ENCODE data around the gene MOB1A. TPM values are rescaled to one million over a fixed set of nuclear protein-coding genes. Genes with fewer than 3 reads are reported as not detected.

The MOB1A gene
- total and polyA plus RNA-seq, 10 of the 15 experiments (the other 5 are each of a cell fraction or from before 2014, with no cell fraction given) = 41.2 to 232 (median 172) TPM

- in situ Hi-C loops (cut with MboI) = no loop called here
- RAD21 ChIA-PET (ENCODE audit: unreplicated experiment) = interaction anchor here (0.6 to 6.6 kb wide), 15 partner anchors 27 to 325 kb away, joined by 3 to 51 read pairs (median 4); partner anchors contain the start of genes MOB1A, MTHFD2 and STAMBP
- WGBS (ENCODE audit: insufficient coverage, insufficient replicate concordance, low lambda C conversion rate, missing lambda C conversion rate) = 7% methylated on average over 48 of the region's 67 CpGs
- H3K79me2 ChIP-seq (ENCODE audit: control insufficient read depth, insufficient read depth, low read length) = peaks cover 14% of the 10 kb centered on the region
- no peaks in the 10 kb centered on the region for H3K9me3 ChIP-seq (replicated peaks; ENCODE audit: control insufficient read depth, insufficient read depth, low read length)
- BruUV-seq (replicated peaks) = no TSS peak
- peak within 1 kb of the TSS; percentile 97 for H2AFZ ChIP-seq (ENCODE audit: control insufficient read depth, low read depth, low read length)
- H3K4me3 ChIP-seq = peak within 1 kb of the TSS; percentile 89
- POLR2A ChIA-PET = interaction anchor here (0.8 to 2.5 kb wide), 9 partner anchors 21 to 326 kb away, joined by 3 to 10 read pairs (median 3); partner anchors contain the start of gene STAMBP
- peak within 1 kb of the TSS; percentile 60 for H3K27ac ChIP-seq (ENCODE audit: control insufficient read depth, insufficient read depth)
- H3K4me2 ChIP-seq (ENCODE audit: control insufficient read depth, insufficient read depth) = peak within 1 kb of the TSS; percentile 97
- CTCF ChIA-PET = interaction anchor here (0.6 to 11.3 kb wide), 31 partner anchors 16 to 557 kb away, joined by 3 to 191 read pairs (median 4); partner anchors contain the start of genes MOB1A, MTHFD2 and STAMBP
- peaks cover 7% of the 10 kb centered on the region for H3K4me1 ChIP-seq (ENCODE audit: control insufficient read depth, insufficient read depth, low read length)
- SMC1A ChIA-PET (ENCODE audit: uncharacterized antibody, unreplicated experiment) = interaction anchor here (0.6 to 5.8 kb wide), 24 partner anchors 8 to 455 kb away, joined by 3 to 50 read pairs (median 4); partner anchors contain the start of genes MOB1A and STAMBP
- FAIRE-seq (no peak), DNase-seq (ENCODE audit: low read depth, low spot score) (peak; percentile 32), ATAC-seq (peak; percentile 97)
- peak within 1 kb of the TSS; percentile 80 for H3K9ac ChIP-seq (ENCODE audit: control insufficient read depth, insufficient read depth, low read length)
- intact Hi-C loops (cut with micrococcal nuclease; ENCODE audit: unreplicated experiment) = loop anchor here (1.0 to 10.0 kb wide), 5 partner anchors 187 to 463 kb away; no protein-coding TSS in a partner anchor
- no peaks in the 10 kb centered on the region for H4K20me1 ChIP-seq (ENCODE audit: control insufficient read depth, insufficient read depth)
- H3K36me3 ChIP-seq (ENCODE audit: control insufficient read depth in 2 of 2, insufficient read depth in 2 of 2, low read length in 1 of 2) = peaks cover 1 to 10% of the 10 kb centered on the region in 2 experiments; a peak in 2 of 4 replicates
- no peaks in the 10 kb centered on the region for H3K27me3 ChIP-seq (replicated peaks in 1 of 2; ENCODE audit: control insufficient read depth in 2 of 2, insufficient read depth in 2 of 2, low read length in 1 of 2)
- no peak for TF ChIP-seq ZBTB11 (CRISPR knock-in tag; IDR thresholded peaks at IDR 0.05)
- 0 out of 2 replicates have a peak, but pooled peaks have one; percentile 24 for TF ChIP-seq REST (IDR thresholded peaks at IDR 0.05; ENCODE audit: low read depth, low read length)
- peak; percentile 68; the same call in 1 of the 2 replicates for TF ChIP-seq TBL1XR1 (IDR thresholded peaks at IDR 0.05; ENCODE audit: low read depth, low read length)
- peak; percentile 38; the same call in 1 of the 2 replicates for TF ChIP-seq TCF12 (IDR thresholded peaks at IDR 0.05; ENCODE audit: low read depth, low read length)
- peak; percentile 17 for TF ChIP-seq SP1 (IDR thresholded peaks at IDR 0.05; ENCODE audit: low read depth, low read length)
- peak in 1 of 2 experiments; percentile 78; a peak in 2 of 3 replicates for TF ChIP-seq EGR1 (IDR thresholded peaks at IDR 0.05; ENCODE audit: borderline replicate concordance in 1 of 2, low read depth in 2 of 2, low read length in 2 of 2)
- 0 out of 2 replicates have a peak, but pooled peaks have one; percentile 22 for TF ChIP-seq ZNF217 (IDR thresholded peaks at IDR 0.05)
- TF ChIP-seq NR2C1 (IDR thresholded peaks at IDR 0.05) = peak; percentile 94
- TF ChIP-seq HCFC1 (IDR thresholded peaks at IDR 0.05; ENCODE audit: low read length) = peak; percentile 54
- TF ChIP-seq USF1 (IDR thresholded peaks at IDR 0.05; ENCODE audit: borderline replicate concordance, extremely low read length, insufficient read depth, low read depth, low read length) = no peak
- no peak for TF ChIP-seq JUNB (IDR thresholded peaks at IDR 0.05)
- peak; percentile 48 to 73; a peak in 3 of 4 replicates for TF ChIP-seq BHLHE40 (IDR thresholded peaks at IDR 0.05; ENCODE audit: borderline replicate concordance in 1 of 2, low read depth in 2 of 2, low read length in 1 of 2)
- peak; percentile 55; the same call in 1 of the 2 replicates for TF ChIP-seq CREB1 (IDR thresholded peaks at IDR 0.05; ENCODE audit: low read depth)
- no peak for TF ChIP-seq BCL11A (IDR thresholded peaks at IDR 0.05; ENCODE audit: low read depth, low read length)
Observed at GRCh38 chr2:74147727-74148456, 30.8 kb downstream of the MOB1A start, which contains the start of gene BOLA3. BOLA3 (minus strand) TSS chr2:74147912; CDS start chr2:74147874, 38 bp downstream.

Data from GM12878 (cell line).